ENCODE data around the gene SCN8A. TPM values are rescaled to one million over a fixed set of nuclear protein-coding genes. Genes with fewer than 3 reads are reported as not detected.

SCN8A gene
- total and polyA plus RNA-seq, 3 donors from 2014 or later, result 4.8 to 15.3 (median 11.0) TPM

DNA sequence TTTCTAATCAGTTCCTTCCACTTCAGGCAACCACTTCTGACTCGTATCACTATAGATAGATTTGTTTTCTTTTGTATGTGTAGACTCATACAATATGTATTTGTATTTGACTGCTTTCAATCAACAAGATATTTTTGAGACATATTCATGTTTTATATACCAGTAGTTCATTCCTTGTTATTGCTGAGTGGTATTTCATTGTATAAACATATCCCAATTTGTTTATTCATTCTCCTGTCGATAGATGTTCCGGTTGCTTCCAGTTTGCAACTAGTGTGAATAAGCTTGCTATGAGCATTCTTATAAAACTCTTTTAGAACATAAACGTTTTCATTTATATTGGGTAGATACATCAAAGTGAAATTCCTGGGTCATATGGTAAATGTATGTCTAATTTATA is 138.3 kb downstream of the SCN8A start:
- 85 to 88% methylated on average over 4 of the region's 4 CpGs for WGBS, 2 donors
- no peak for DNase-seq
- no peak overlapping the region for H3K4me3 ChIP-seq
- no peaks in the 10 kb centered on the region for H3K4me1 ChIP-seq
- H3K27me3 ChIP-seq, result no peaks in the 10 kb centered on the region
- no peak overlapping the region for H3K27ac ChIP-seq
- H3K9me3 ChIP-seq, result no peaks in the 10 kb centered on the region
- no peaks in the 10 kb centered on the region for H3K36me3 ChIP-seq (ENCODE audit: low read depth, missing control alignments)
- TF ChIP-seq, protein P1, sequence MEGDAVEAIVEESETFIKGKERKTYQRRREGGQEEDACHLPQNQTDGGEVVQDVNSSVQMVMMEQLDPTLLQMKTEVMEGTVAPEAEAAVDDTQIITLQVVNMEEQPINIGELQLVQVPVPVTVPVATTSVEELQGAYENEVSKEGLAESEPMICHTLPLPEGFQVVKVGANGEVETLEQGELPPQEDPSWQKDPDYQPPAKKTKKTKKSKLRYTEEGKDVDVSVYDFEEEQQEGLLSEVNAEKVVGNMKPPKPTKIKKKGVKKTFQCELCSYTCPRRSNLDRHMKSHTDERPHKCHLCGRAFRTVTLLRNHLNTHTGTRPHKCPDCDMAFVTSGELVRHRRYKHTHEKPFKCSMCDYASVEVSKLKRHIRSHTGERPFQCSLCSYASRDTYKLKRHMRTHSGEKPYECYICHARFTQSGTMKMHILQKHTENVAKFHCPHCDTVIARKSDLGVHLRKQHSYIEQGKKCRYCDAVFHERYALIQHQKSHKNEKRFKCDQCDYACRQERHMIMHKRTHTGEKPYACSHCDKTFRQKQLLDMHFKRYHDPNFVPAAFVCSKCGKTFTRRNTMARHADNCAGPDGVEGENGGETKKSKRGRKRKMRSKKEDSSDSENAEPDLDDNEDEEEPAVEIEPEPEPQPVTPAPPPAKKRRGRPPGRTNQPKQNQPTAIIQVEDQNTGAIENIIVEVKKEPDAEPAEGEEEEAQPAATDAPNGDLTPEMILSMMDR (IDR thresholded peaks at IDR 0.05), result no peak
- no peak for TF ChIP-seq POLR2A (IDR thresholded peaks at IDR 0.05)
- intact Hi-C loops (cut with DNase I; ENCODE audit: low total_unique reads), result no loop called here

DNA sequence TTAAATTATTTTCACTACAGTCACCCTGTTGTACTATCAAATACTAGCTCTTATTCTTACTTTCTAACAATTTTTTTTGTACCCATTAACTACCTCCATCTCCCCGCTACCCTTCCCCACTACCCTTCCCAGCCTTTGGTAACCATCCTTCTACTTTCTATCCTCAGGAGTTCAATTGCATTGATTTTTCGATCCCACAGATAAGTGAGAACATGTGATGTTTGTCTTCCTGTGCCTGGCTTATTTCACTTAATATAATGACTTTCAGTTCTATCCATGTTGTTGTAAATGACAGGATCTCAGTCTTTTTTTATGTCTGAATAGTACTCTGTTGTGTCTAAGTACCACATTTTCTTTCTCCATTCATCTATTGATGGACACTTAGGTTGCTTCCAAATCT is 139.7 kb downstream of the SCN8A start:
- no peak overlapping the region for H3K27ac ChIP-seq
- intact Hi-C loops (cut with DNase I; ENCODE audit: low total_unique reads), result no loop called here
- DNase-seq, result no peak
- no peaks in the 10 kb centered on the region for H3K9me3 ChIP-seq
- 45 to 48% methylated on average over 2 of the region's 2 CpGs for WGBS, 2 donors
- H3K27me3 ChIP-seq, result no peaks in the 10 kb centered on the region
- no peak overlapping the region for H3K4me3 ChIP-seq
- TF ChIP-seq, protein P1 (IDR thresholded peaks at IDR 0.05), result no peak
- TF ChIP-seq POLR2A (IDR thresholded peaks at IDR 0.05), result no peak
- H3K36me3 ChIP-seq (ENCODE audit: low read depth, missing control alignments), result no peaks in the 10 kb centered on the region
- no peaks in the 10 kb centered on the region for H3K4me1 ChIP-seq

DNA sequence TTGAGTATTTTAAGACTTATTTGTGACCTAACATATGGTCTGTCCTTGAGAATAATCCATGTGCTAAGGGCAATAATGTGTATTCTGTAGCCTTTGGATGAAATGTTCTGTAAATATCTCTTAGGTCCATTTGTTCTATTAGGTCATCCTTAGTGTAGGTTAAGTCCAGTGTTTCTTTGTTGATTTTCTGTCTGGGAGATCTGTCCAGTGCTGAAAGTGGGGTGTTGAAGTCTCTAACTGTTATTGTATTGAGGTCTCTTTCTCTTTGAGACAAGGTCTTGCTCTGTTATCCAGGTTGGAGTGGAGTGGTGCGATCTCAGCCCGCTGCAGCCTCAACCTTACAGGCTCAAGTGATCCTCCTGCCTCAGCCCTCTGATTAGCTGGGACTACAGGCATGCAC is 149.5 kb downstream of the SCN8A start:
- no peaks in the 10 kb centered on the region for H3K36me3 ChIP-seq (ENCODE audit: low read depth, missing control alignments)
- H3K4me1 ChIP-seq, result no peaks in the 10 kb centered on the region
- intact Hi-C loops (cut with DNase I; ENCODE audit: low total_unique reads), result no loop called here
- WGBS, 2 donors, result 97 to 100% methylated on average over 2 of the region's 2 CpGs
- H3K4me3 ChIP-seq, result no peak overlapping the region
- no peak for DNase-seq
- H3K27me3 ChIP-seq, result no peaks in the 10 kb centered on the region
- H3K27ac ChIP-seq, result no peak overlapping the region
- TF ChIP-seq, protein P1 (IDR thresholded peaks at IDR 0.05), result no peak
- TF ChIP-seq POLR2A (IDR thresholded peaks at IDR 0.05), result no peak
- H3K9me3 ChIP-seq, result no peaks in the 10 kb centered on the region

DNA sequence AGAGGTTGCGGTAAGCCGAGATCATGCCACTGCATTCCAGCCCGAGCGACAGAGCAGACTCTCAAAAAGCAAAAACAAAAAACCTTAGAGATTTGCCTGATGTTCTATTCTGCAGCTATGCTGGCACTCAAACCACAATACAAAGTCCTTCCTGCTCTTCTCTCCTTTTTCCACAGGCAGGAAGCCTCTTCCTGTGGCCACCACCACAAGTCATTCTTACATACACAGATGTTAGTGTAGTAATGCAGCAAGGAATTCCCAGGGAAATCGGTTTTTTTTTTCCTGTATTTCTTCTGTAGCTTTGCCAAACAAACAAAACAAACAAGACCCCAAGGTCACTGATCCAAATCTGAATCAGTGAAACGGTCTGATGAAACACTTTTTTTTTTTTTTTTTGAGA is 153.2 kb downstream of the SCN8A start:
- no peaks in the 10 kb centered on the region for H3K27me3 ChIP-seq
- no peaks in the 10 kb centered on the region for H3K4me1 ChIP-seq
- no peak for TF ChIP-seq POLR2A (IDR thresholded peaks at IDR 0.05)
- TF ChIP-seq, protein P1 (IDR thresholded peaks at IDR 0.05), result no peak
- no peaks in the 10 kb centered on the region for H3K9me3 ChIP-seq
- no peak overlapping the region for H3K4me3 ChIP-seq
- intact Hi-C loops (cut with DNase I; ENCODE audit: low total_unique reads), result no loop called here
- 76 to 88% methylated on average over 6 of the region's 6 CpGs for WGBS, 2 donors
- H3K27ac ChIP-seq, result no peak overlapping the region
- DNase-seq, result no peak
- H3K36me3 ChIP-seq (ENCODE audit: low read depth, missing control alignments), result no peaks in the 10 kb centered on the region

DNA sequence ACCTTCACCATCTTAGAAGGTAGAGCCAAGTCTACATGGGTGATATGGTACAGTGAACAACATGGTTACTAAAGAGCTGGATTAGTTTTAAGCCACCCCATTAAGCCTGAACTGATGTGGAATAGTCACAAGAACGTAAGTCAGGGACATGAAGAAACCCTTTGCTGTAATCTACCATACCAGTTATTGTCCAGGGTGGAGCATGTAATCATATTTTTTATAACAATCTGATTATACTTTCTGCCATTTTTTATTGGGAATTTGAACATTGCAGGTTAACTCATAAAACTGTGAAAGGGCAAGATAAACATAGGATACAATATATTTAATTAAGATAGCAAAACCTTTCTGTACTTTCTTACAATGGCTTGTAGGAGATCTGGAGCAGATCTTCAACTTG is 153.9 kb downstream of the SCN8A start:
- WGBS, 2 donors, result 87 to 97% methylated on average over 1 of the region's 1 CpG
- TF ChIP-seq POLR2A (IDR thresholded peaks at IDR 0.05), result no peak
- TF ChIP-seq, protein P1 (IDR thresholded peaks at IDR 0.05), result no peak

More for the DNA sequence above, 153.9 kb downstream of the SCN8A start:
- no peak for DNase-seq
- no peak overlapping the region for H3K27ac ChIP-seq
- no peak overlapping the region for H3K4me3 ChIP-seq
- H3K27me3 ChIP-seq, result no peaks in the 10 kb centered on the region
- intact Hi-C loops (cut with DNase I; ENCODE audit: low total_unique reads), result no loop called here
- no peaks in the 10 kb centered on the region for H3K36me3 ChIP-seq (ENCODE audit: low read depth, missing control alignments)
- no peaks in the 10 kb centered on the region for H3K4me1 ChIP-seq
- no peaks in the 10 kb centered on the region for H3K9me3 ChIP-seq

All from testis (tissue), 3 donors.